Measurements from ENCODE around the gene ADGRD2. TPM values are rescaled to one million over a fixed set of nuclear protein-coding genes. Genes with fewer than 3 reads are reported as not detected.

ADGRD2 gene
- total RNA-seq, 1 donor: not detected

- TF ChIP-seq CTCF (IDR thresholded peaks at IDR 0.05; ENCODE audit: insufficient read depth, low read depth, low read length): no peak
- no peak for DNase-seq (ENCODE audit: low read depth)
- no peak overlapping the region for H3K4me3 ChIP-seq (ENCODE audit: low read depth, low read length)
Observed at GRCh38 chr9:124487260-124488182, 37.3 kb downstream of the ADGRD2 start.

- DNase-seq (ENCODE audit: low read depth): no peak
Observed at GRCh38 chr9:124488641-124489210, 38.5 kb downstream of the ADGRD2 start.

GRCh38 chr9:124489222-124489621 lies 39.0 kb downstream of the ADGRD2 start:
- DNase-seq (ENCODE audit: low read depth): no peak
- H3K4me3 ChIP-seq (ENCODE audit: low read depth, low read length): no peak overlapping the region
- no peak for TF ChIP-seq CTCF (IDR thresholded peaks at IDR 0.05; ENCODE audit: insufficient read depth, low read depth, low read length)

More at GRCh38 chr9:124488641-124489210, 38.5 kb downstream of the ADGRD2 start:
- no peak overlapping the region for H3K4me3 ChIP-seq (ENCODE audit: low read depth, low read length)
- TF ChIP-seq CTCF (IDR thresholded peaks at IDR 0.05; ENCODE audit: insufficient read depth, low read depth, low read length): no peak

- TF ChIP-seq CTCF (IDR thresholded peaks at IDR 0.05; ENCODE audit: insufficient read depth, low read depth, low read length): no peak
- no peak overlapping the region for H3K4me3 ChIP-seq (ENCODE audit: low read depth, low read length)
- DNase-seq (ENCODE audit: low read depth): no peak
Observed at GRCh38 chr9:124490004-124490403, 39.8 kb downstream of the ADGRD2 start.

GRCh38 chr9:124491049-124491975 lies 41.1 kb downstream of the ADGRD2 start:
- no peak for TF ChIP-seq CTCF (IDR thresholded peaks at IDR 0.05; ENCODE audit: insufficient read depth, low read depth, low read length)
- no peak overlapping the region for H3K4me3 ChIP-seq (ENCODE audit: low read depth, low read length)
- DNase-seq (ENCODE audit: low read depth): no peak

GRCh38 chr9:124492818-124493217 lies 42.6 kb downstream of the ADGRD2 start:
- DNase-seq (ENCODE audit: low read depth): no peak
- no peak overlapping the region for H3K4me3 ChIP-seq (ENCODE audit: low read depth, low read length)
- TF ChIP-seq CTCF (IDR thresholded peaks at IDR 0.05; ENCODE audit: insufficient read depth, low read depth, low read length): no peak

Data from fibroblast of villous mesenchyme (primary cell).